K562 (cell line): ENCODE measurements around the gene OR4D6. TPM values are rescaled to one million over a fixed set of nuclear protein-coding genes. Genes with fewer than 3 reads are reported as not detected.

Experiments
- BCOR ChIP-seq: fragments of 450-650 bp; IDR thresholded peaks from 2 replicates; pipeline ENCODE4 v1.6.1; 2016
- BHLHE40 ChIP-seq: IDR thresholded peaks from 2 replicates; pipeline ENCODE4 v1.6.1; 2011; ENCODE audit warnings: low read length, improper control_type of control experiment
- DNMT1 ChIP-seq: fragments of 450-650 bp; IDR thresholded peaks from 2 replicates; pipeline ENCODE4 v1.6.1; 2016; ENCODE audit warnings: antibody characterized with exemption, mild to moderate bottlenecking
- GTF2A2 ChIP-seq: IDR thresholded peaks from 2 replicates; pipeline ENCODE4 v1.6.1; 2016; ENCODE audit warnings: mild to moderate bottlenecking, missing genetic modification characterization, missing compliant biosample characterization
- HOXB6 ChIP-seq: fragments of 250-450 bp; sonication (Bioruptor Pico); IDR thresholded peaks from 2 replicates; pipeline ENCODE4 v1.5.1; 2022; ENCODE audit warnings: mild to moderate bottlenecking, borderline replicate concordance
- KLF16 ChIP-seq: IDR thresholded peaks from 2 replicates; pipeline ENCODE4 v1.6.1; 2016; ENCODE audit warnings: antibody characterized with exemption
- MECOM ChIP-seq: fragments of 250-450 bp; sonication (Bioruptor Pico); IDR thresholded peaks from 2 replicates; pipeline ENCODE4 v1.8.0; 2022; ENCODE audit warnings: inconsistent platforms
- MEF2D ChIP-seq: conservative IDR thresholded peaks from 2 replicates; pipeline ENCODE4 v1.6.1; 2016; ENCODE audit warnings: low read depth, missing genetic modification characterization, missing compliant biosample characterization
- MEIS2 ChIP-seq: fragments of 450-650 bp; IDR thresholded peaks from 2 replicates; pipeline ENCODE4 v1.6.1; 2014; ENCODE audit warnings: mild to moderate bottlenecking; ENCODE audit not compliant: partially characterized antibody
- NFATC3 ChIP-seq: fragments of 450-650 bp; IDR thresholded peaks from 2 replicates; pipeline ENCODE4 v1.6.1; 2017; ENCODE audit warnings: mild to moderate bottlenecking
- POLR2AphosphoS5 ChIP-seq: IDR thresholded peaks from 2 replicates; pipeline ENCODE4 v1.6.1; 2011; ENCODE audit warnings: mild to moderate bottlenecking, low read depth, low read length, moderate library complexity; ENCODE audit not compliant: control insufficient read depth, insufficient read depth
- RAD21 ChIP-seq, 2 experiments: fragments of 250-450 bp in 1 of 2; fragments of 450-650 bp in 1 of 2; sonication (Bioruptor Pico) in 1 of 2; formaldehyde crosslinking in 1 of 2; IDR thresholded peaks in 1 of 2; conservative IDR thresholded peaks in 1 of 2; 2 replicates each; pipeline versions ENCODE4 v1.4.0 to v1.8.0; 2020 to 2022; ENCODE audit warnings: mild to moderate bottlenecking in 2 of 2, moderate library complexity in 1 of 2
- RFX5 ChIP-seq: IDR thresholded peaks from 2 replicates; pipeline ENCODE4 v1.6.1; 2011; ENCODE audit warnings: low read depth, mild to moderate bottlenecking, improper control_type of control experiment, low read length
- SAFB2 ChIP-seq: fragments of 200-400 bp; formaldehyde crosslinking; IDR thresholded peaks from 2 replicates; pipeline ENCODE4 v1.6.1; 2018; ENCODE audit warnings: borderline replicate concordance, low read length, low read depth, moderate library complexity; ENCODE audit not compliant: severe bottlenecking
- SREBF2 ChIP-seq: sonication (generic); formaldehyde crosslinking; IDR thresholded peaks from 2 replicates; pipeline ENCODE4 v1.4.0; 2020; ENCODE audit warnings: mild to moderate bottlenecking, missing genetic modification reagents
- TAF15 ChIP-seq: fragments of 200-400 bp; formaldehyde crosslinking; IDR thresholded peaks from 2 replicates; pipeline ENCODE4 v1.6.1; 2017; ENCODE audit warnings: mild to moderate bottlenecking, low read depth, low read length, moderate library complexity
- ZNF3 ChIP-seq: fragments of 250-450 bp; sonication (Bioruptor Pico); IDR thresholded peaks from 2 replicates; pipeline ENCODE4 v1.5.0; 2021; ENCODE audit warnings: mild to moderate bottlenecking, moderate library complexity
- ZNF444 ChIP-seq: fragments of 250-450 bp; sonication (Bioruptor Pico); IDR thresholded peaks from 2 replicates; pipeline ENCODE4 v1.4.0; 2020; ENCODE audit warnings: mild to moderate bottlenecking, moderate library complexity
- ZNF561 ChIP-seq: fragments of 450-650 bp; formaldehyde crosslinking; conservative IDR thresholded peaks from 2 replicates; pipeline ENCODE4 v1.4.0; 2020; ENCODE audit warnings: mild to moderate bottlenecking, moderate library complexity
- ZNF707 ChIP-seq: fragments of 250-450 bp; sonication (Bioruptor Pico); conservative IDR thresholded peaks from 2 replicates; pipeline ENCODE4 v1.8.0; 2022; ENCODE audit warnings: inconsistent platforms, mild to moderate bottlenecking, moderate library complexity
- ZNF766 ChIP-seq: fragments of 200-800 bp; sonication (Bioruptor generic); conservative IDR thresholded peaks from 2 replicates; pipeline ENCODE4 v1.6.1; 2016; ENCODE audit warnings: missing genetic modification characterization, missing compliant biosample characterization
- ZNF778 ChIP-seq: fragments of 450-650 bp; formaldehyde crosslinking; IDR thresholded peaks from 2 replicates; pipeline ENCODE4 v1.4.0; 2020; ENCODE audit warnings: mild to moderate bottlenecking, moderate library complexity
- ZNF780A ChIP-seq: fragments of 250-450 bp; sonication (Bioruptor Pico); IDR thresholded peaks from 2 replicates; pipeline ENCODE4 v1.5.0; 2021; ENCODE audit warnings: mild to moderate bottlenecking
- polyA plus RNA-seq, 8 experiments: library from polyadenylated mRNA; depleted of rRNA in 4 of 8; stranded (reverse) in 5 of 8; unstranded in 3 of 8; fragments of >200 nt; fragmentation: Nextera tagmentation in 2 of 8; fragmentation: Illumina TruSeq in 1 of 8; extraction: Ambion mirVana in 2 of 8; extraction: Trizol in 1 of 8; gene quantifications; 2 replicates each; pipeline versions ENCODE4 v1.2.1 to v1.2.3, GENCODE V29; 2011 to 2014; ENCODE audit warnings: inconsistent platforms in 1 of 8, missing spikeins in 1 of 8
- total RNA-seq, 7 experiments: library from RNA; depleted of rRNA in 6 of 7; stranded (reverse); fragments of >200 nt in 6 of 7; fragmentation: Illumina TruSeq in 2 of 7; extraction: Trizol in 2 of 7; gene quantifications; 2 replicates each; pipeline versions ENCODE4 v1.2.1 to v1.2.3, GENCODE V29; 2011 to 2021; ENCODE audit warnings: low replicate concordance in 1 of 7
- TF ChIP-seq, protein P1 (sequence below): fragments of 450-650 bp; IDR thresholded peaks from 2 replicates; pipeline ENCODE4 v1.6.1; 2014; ENCODE audit warnings: low read depth, mild to moderate bottlenecking, moderate library complexity, borderline replicate concordance
- TF ChIP-seq, protein P2 (sequence below): fragments of 450-650 bp; IDR thresholded peaks from 2 replicates; pipeline ENCODE4 v1.6.1; 2017; ENCODE audit warnings: antibody characterized with exemption
- TF ChIP-seq, protein P3 (sequence below), 3 experiments: IDR thresholded peaks in 2 of 3; conservative IDR thresholded peaks in 1 of 3; 2 replicates each; pipeline ENCODE4 v1.5.1; 2011 to 2012; ENCODE audit warnings: low read length in 3 of 3, mild to moderate bottlenecking in 3 of 3, control low read depth in 2 of 3, improper control_type of control experiment in 1 of 3, inconsistent platforms in 1 of 3, low read depth in 1 of 3, mixed read lengths in 1 of 3, moderate library complexity in 1 of 3; ENCODE audit not compliant: insufficient read depth in 2 of 3

The OR4D6 gene
- total and polyA plus RNA-seq, 9 of the 15 experiments (the other 6 are each of a cell fraction or from before 2014, with no cell fraction given), result not detected

DNA sequence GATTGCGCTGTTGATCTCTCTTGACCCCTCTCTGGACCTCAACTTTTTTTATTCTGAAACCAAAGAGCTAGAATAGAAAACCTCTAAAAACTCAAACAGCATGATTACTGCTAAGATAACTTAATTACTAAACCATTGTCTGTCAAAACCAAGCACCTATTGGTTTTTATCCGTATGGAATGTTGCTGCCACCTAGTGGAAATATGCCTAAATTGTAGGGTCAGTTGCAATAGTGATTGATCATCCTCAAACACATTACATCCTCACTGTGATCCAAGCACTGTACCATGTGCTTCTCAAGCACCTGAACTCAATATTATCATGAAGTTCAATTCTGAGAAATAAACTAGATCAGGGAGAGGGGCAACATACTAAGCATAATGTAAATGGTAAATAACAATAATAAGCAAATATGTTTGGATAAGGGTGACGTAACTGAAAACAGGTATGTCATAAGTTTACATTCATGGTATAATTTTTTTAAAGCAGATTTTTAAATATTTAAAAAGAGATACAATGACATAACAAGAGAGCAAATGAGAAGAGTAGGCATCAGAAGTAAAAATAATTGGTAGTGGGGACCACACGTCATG is 26.7 kb upstream of the OR4D6 start (continued):
- TF ChIP-seq MEIS2 (peak; percentile 55), SREBF2 (no peak), ZNF561 (CRISPR knock-in tag) (no peak), RFX5 (no peak), POLR2AphosphoS5 (no peak), SAFB2 (no peak), KLF16 (no peak; the same call in 1 of the 2 replicates), DNMT1 (no peak), MECOM (no peak), BCOR (no peak), ZNF780A (CRISPR knock-in tag) (no peak), MEF2D (no peak), ZNF444 (no peak), NFATC3 (no peak), ZNF3 (CRISPR knock-in tag) (no peak), ZNF778 (CRISPR knock-in tag) (no peak), GTF2A2 (no peak), ZNF707 (CRISPR knock-in tag) (no peak), ZNF766 (CRISPR knock-in tag) (no peak), HOXB6 (CRISPR knock-in tag) (no peak), BHLHE40 (no peak), RAD21 (CRISPR knock-in tag; conservative IDR thresholded peaks at IDR 0.05 in 1 of 2, IDR thresholded peaks at IDR 0.05 in 1 of 2) (peak; percentile 64 to 81), TAF15 (no peak)
- TF ChIP-seq, protein P1, sequence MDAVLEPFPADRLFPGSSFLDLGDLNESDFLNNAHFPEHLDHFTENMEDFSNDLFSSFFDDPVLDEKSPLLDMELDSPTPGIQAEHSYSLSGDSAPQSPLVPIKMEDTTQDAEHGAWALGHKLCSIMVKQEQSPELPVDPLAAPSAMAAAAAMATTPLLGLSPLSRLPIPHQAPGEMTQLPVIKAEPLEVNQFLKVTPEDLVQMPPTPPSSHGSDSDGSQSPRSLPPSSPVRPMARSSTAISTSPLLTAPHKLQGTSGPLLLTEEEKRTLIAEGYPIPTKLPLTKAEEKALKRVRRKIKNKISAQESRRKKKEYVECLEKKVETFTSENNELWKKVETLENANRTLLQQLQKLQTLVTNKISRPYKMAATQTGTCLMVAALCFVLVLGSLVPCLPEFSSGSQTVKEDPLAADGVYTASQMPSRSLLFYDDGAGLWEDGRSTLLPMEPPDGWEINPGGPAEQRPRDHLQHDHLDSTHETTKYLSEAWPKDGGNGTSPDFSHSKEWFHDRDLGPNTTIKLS, result no peak
- TF ChIP-seq, protein P2, sequence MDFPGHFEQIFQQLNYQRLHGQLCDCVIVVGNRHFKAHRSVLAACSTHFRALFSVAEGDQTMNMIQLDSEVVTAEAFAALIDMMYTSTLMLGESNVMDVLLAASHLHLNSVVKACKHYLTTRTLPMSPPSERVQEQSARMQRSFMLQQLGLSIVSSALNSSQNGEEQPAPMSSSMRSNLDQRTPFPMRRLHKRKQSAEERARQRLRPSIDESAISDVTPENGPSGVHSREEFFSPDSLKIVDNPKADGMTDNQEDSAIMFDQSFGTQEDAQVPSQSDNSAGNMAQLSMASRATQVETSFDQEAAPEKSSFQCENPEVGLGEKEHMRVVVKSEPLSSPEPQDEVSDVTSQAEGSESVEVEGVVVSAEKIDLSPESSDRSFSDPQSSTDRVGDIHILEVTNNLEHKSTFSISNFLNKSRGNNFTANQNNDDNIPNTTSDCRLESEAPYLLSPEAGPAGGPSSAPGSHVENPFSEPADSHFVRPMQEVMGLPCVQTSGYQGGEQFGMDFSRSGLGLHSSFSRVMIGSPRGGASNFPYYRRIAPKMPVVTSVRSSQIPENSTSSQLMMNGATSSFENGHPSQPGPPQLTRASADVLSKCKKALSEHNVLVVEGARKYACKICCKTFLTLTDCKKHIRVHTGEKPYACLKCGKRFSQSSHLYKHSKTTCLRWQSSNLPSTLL, result no peak
- TF ChIP-seq, protein P3, sequence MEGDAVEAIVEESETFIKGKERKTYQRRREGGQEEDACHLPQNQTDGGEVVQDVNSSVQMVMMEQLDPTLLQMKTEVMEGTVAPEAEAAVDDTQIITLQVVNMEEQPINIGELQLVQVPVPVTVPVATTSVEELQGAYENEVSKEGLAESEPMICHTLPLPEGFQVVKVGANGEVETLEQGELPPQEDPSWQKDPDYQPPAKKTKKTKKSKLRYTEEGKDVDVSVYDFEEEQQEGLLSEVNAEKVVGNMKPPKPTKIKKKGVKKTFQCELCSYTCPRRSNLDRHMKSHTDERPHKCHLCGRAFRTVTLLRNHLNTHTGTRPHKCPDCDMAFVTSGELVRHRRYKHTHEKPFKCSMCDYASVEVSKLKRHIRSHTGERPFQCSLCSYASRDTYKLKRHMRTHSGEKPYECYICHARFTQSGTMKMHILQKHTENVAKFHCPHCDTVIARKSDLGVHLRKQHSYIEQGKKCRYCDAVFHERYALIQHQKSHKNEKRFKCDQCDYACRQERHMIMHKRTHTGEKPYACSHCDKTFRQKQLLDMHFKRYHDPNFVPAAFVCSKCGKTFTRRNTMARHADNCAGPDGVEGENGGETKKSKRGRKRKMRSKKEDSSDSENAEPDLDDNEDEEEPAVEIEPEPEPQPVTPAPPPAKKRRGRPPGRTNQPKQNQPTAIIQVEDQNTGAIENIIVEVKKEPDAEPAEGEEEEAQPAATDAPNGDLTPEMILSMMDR (IDR thresholded peaks at IDR 0.05 in 2 of 3, conservative IDR thresholded peaks at IDR 0.05 in 1 of 3; ENCODE audit: insufficient read depth in 2 of 3, low read depth in 1 of 3, low read length in 3 of 3), result peak; percentile 57 to 88 (median 76); a peak in 5 of 6 replicates
